Transverse colon (tissue), 4 donors: ENCODE data around the gene DCD.

Experiments
- EP300 ChIP-seq: sonication (generic); formaldehyde crosslinking; IDR thresholded peaks from one replicate; pipeline ENCODE4 v1.6.1; 2017; ENCODE audit warnings: antibody characterized with exemption, low read depth
- POLR2AphosphoS5 ChIP-seq, 3 donors: sonication (generic); formaldehyde crosslinking; IDR thresholded peaks; one replicate each; pipeline ENCODE4 v1.6.1; 2016; ENCODE audit warnings: antibody characterized with exemption in 3 of 3
- TF ChIP-seq, protein P1 (sequence below), 5 experiments: fragments of 200-600 bp in 3 of 5; fragments of 450-650 bp in 2 of 5; sonication (generic) in 3 of 5; IDR thresholded peaks; 1 replicate in 2 of 5; 2 replicates in 3 of 5; pipeline ENCODE4 v1.5.1; 2016 to 2017; ENCODE audit warnings: antibody characterized with exemption in 5 of 5, inconsistent platforms in 3 of 5, mild to moderate bottlenecking in 2 of 5, moderate library complexity in 1 of 5

- TF ChIP-seq, protein P1, sequence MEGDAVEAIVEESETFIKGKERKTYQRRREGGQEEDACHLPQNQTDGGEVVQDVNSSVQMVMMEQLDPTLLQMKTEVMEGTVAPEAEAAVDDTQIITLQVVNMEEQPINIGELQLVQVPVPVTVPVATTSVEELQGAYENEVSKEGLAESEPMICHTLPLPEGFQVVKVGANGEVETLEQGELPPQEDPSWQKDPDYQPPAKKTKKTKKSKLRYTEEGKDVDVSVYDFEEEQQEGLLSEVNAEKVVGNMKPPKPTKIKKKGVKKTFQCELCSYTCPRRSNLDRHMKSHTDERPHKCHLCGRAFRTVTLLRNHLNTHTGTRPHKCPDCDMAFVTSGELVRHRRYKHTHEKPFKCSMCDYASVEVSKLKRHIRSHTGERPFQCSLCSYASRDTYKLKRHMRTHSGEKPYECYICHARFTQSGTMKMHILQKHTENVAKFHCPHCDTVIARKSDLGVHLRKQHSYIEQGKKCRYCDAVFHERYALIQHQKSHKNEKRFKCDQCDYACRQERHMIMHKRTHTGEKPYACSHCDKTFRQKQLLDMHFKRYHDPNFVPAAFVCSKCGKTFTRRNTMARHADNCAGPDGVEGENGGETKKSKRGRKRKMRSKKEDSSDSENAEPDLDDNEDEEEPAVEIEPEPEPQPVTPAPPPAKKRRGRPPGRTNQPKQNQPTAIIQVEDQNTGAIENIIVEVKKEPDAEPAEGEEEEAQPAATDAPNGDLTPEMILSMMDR (IDR thresholded peaks at IDR 0.05) = peak in 4 of 5 experiments; percentile 19 to 46 (median 32)
- TF ChIP-seq POLR2AphosphoS5 (IDR thresholded peaks at IDR 0.05) = no peak
- TF ChIP-seq EP300 = no peak
Measured at GRCh38 chr12:54680374-54680773, 32.2 kb upstream of the DCD start.
